ENCODE data around the gene VGLL4. TPM values are rescaled to one million over a fixed set of nuclear protein-coding genes. Genes with fewer than 3 reads are reported as not detected.

The VGLL4 gene
- total RNA-seq, 1 donor from 2014 or later = 29.3 TPM

- no peak for TF ChIP-seq CTCF (IDR thresholded peaks at IDR 0.05; ENCODE audit: borderline replicate concordance)
- H3K9me3 ChIP-seq (replicated peaks) = no peaks in the 10 kb centered on the region
- peak; percentile 9 for DNase-seq
- H3K27ac ChIP-seq (replicated peaks) = peak overlapping the region; percentile 71
- H3K4me1 ChIP-seq = peaks cover 79% of the 10 kb centered on the region
- intact Hi-C loops (cut with micrococcal nuclease) = no loop called here
- H3K36me3 ChIP-seq = peaks cover 25% of the 10 kb centered on the region
- no peak overlapping the region for H3K4me3 ChIP-seq
- H3K27me3 ChIP-seq (ENCODE audit: low read depth) = no peaks in the 10 kb centered on the region
Observed at GRCh38 chr3:11555211-11555782, 88.4 kb downstream of the VGLL4 start.

- no peak for TF ChIP-seq CTCF (IDR thresholded peaks at IDR 0.05; ENCODE audit: borderline replicate concordance)
- Histone ChIP-seq H3K36me3 (peaks cover 25% of the 10 kb centered on the region), H3K27me3 (ENCODE audit: low read depth) (no peaks in the 10 kb centered on the region), H3K4me1 (peaks cover 79% of the 10 kb centered on the region), H3K27ac (replicated peaks) (peak overlapping the region; percentile 71), H3K9me3 (replicated peaks) (no peaks in the 10 kb centered on the region), H3K4me3 (no peak overlapping the region)
- DNase-seq = peak; percentile 5
- intact Hi-C loops (cut with micrococcal nuclease) = no loop called here
Observed at GRCh38 chr3:11554666-11555065, 89.0 kb downstream of the VGLL4 start.

- Histone ChIP-seq H3K9me3 (replicated peaks) (no peaks in the 10 kb centered on the region), H3K4me1 (peaks cover 79% of the 10 kb centered on the region), H3K36me3 (peaks cover 25% of the 10 kb centered on the region), H3K4me3 (no peak overlapping the region), H3K27ac (replicated peaks) (peak overlapping the region; percentile 71), H3K27me3 (ENCODE audit: low read depth) (no peaks in the 10 kb centered on the region)
- intact Hi-C loops (cut with micrococcal nuclease) = no loop called here
- TF ChIP-seq CTCF (IDR thresholded peaks at IDR 0.05; ENCODE audit: borderline replicate concordance) = no peak
- DNase-seq = peak; percentile 16
Observed at GRCh38 chr3:11554236-11554610, 89.5 kb downstream of the VGLL4 start.

GRCh38 chr3:11553436-11554235 is 90.1 kb downstream of the VGLL4 start:
- intact Hi-C loops (cut with micrococcal nuclease) = no loop called here
- Histone ChIP-seq H3K9me3 (replicated peaks) (no peaks in the 10 kb centered on the region), H3K27me3 (ENCODE audit: low read depth) (no peaks in the 10 kb centered on the region), H3K4me3 (no peak overlapping the region), H3K36me3 (peaks cover 19% of the 10 kb centered on the region), H3K4me1 (peaks cover 79% of the 10 kb centered on the region), H3K27ac (replicated peaks) (peak overlapping the region; percentile 71)
- DNase-seq = peak; percentile 45
- TF ChIP-seq CTCF (IDR thresholded peaks at IDR 0.05; ENCODE audit: borderline replicate concordance) = no peak

- DNase-seq = peak; percentile 13
- intact Hi-C loops (cut with micrococcal nuclease) = no loop called here
Observed at GRCh38 chr3:11552289-11553264, 91.1 kb downstream of the VGLL4 start.

More at GRCh38 chr3:11552289-11553264, 91.1 kb downstream of the VGLL4 start:
- peak overlapping the region; percentile 71 for H3K27ac ChIP-seq (replicated peaks)
- no peak overlapping the region for H3K4me3 ChIP-seq
- H3K4me1 ChIP-seq = peaks cover 73% of the 10 kb centered on the region
- peaks cover 13% of the 10 kb centered on the region for H3K36me3 ChIP-seq
- TF ChIP-seq CTCF (IDR thresholded peaks at IDR 0.05; ENCODE audit: borderline replicate concordance) = no peak
- no peaks in the 10 kb centered on the region for H3K27me3 ChIP-seq (ENCODE audit: low read depth)
- no peaks in the 10 kb centered on the region for H3K9me3 ChIP-seq (replicated peaks)

Data from left ventricle myocardium inferior (tissue), 1 donor.